ENCODE measurements around the gene BCL2.

Gene BCL2

DNA sequence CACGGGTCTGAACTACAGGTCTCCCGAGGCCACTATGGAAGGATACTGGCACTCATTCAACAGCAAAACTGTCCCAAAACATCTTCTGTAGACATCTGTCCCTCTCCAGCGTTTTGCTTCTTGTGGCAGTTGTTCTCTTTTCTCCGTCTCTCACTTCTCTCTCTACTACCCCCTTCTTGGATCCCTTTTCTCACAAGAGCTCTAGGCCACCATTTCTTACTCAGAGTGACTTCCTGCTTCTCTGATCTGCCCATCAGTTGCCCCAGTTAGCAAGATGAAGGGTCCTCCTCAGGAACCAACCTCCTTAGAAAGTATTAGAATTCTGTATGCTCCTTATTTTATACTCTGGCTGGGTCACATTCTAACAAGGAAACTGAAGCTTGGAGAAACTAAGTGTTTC lies 32.6 kb downstream of the BCL2 start:
- ATAC-seq (no peak), DNase-seq (no peak)

DNA sequence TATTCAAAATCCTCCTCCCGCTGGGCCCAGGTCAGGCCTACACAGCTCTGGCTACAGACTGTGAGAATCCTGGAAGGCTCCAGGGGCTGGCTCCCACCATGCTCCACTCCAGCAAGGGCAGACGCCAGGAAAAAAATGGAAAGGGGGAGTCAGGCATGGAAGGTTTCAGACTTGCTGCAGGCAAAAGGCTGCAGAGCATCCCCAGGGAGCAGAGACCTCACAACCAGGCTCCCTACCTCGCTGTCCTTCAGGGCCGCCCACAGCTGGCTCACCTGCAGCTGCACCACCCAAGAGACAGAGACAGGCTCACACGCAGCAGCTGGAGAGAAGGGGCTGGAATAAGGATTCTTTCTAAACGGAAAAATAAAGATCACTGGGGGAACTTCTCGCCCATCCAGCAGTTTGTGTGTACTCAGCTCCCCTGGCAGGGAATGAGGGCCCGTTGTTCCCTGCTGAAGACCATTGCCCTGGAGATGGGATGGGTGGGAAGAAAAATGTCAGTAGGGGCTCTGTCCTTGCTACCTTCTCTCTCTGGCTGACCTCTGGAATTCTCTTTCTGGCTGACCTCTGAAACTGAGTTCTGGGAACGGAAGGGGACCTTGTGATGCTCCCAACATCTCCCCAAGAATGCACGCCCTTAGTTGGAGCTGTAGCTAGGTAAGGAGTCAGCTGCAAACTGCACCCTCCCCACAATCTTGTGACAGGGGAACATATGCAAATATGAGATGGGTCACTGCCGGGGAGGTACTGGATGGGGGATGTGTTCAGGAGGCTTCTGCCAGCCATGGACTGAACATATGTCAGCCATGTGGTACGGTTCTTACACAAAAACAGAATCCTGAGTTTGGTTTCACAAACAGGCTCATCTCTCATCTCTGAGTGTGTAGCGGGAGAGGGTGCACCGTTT lies 34.5 kb downstream of the BCL2 start:
- peak; percentile 62 for ATAC-seq
- DNase-seq, result no peak

DNA sequence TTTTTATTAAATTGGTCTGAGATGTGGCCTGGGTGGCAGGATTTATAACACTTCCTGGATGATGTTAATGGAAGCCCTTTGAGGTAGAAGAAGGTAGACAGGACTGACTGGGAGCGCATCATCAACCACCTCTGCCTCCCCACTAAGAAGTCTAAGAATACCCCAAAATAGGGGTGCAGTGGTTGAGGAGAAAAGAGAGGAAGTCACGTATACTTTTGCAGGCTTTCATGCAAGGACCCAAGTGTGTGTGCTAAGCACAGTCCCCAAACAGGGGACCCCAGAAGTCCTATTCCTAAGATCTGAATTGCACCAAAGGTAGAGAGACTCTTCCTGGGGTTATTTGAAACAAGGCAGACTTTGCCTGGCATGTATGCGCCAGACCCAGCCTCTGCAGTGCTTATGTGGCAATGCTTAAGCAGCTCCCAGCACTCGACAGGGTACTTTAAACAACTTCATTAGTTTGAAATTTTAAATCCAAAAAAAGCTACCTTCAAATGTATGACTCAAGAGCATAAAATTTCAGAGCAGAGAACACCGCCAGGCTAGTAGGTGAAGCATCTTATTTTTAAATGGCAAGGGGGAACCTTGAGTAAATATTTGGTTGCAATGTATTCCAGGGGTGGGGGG lies 35.3 kb downstream of the BCL2 start:
- ATAC-seq (no peak), DNase-seq (no peak)

- no peak for DNase-seq
- ATAC-seq, result no peak
These were observed 36.1 kb downstream of the BCL2 start for GRCh38 chr18:63283305-63284094.

- no peak for ATAC-seq
- no peak for DNase-seq
These were observed 36.8 kb downstream of the BCL2 start for GRCh38 chr18:63282793-63283192.

GRCh38 chr18:63273222-63273927 lies 46.2 kb downstream of the BCL2 start:
- peak; percentile 52 for ATAC-seq
- DNase-seq, result no peak

- no peak for ATAC-seq
These were observed 46.9 kb downstream of the BCL2 start for GRCh38 chr18:63272638-63273037.

DNA sequence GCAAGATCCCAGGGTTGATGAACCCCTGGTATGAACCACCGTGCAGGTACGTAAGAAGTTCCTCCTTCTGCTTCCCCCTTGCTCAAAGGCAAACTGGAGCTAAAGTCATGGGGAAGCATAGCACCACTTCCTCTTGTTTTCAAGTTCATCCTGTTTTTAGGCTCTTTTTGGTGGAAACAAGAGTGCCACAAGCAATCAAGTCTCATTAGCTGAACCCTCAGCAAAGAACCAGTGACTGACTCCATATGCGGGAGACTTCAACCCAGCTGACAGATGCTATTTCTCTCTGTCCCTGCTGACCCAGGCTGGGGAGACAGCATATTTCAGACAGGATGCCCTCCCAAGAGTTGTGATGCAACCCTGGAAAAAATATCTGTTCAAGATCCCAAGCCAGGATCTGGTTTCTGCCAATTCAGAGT lies 47.7 kb downstream of the BCL2 start:
- ATAC-seq (no peak), DNase-seq (no peak)

More at GRCh38 chr18:63272638-63273037, 46.9 kb downstream of the BCL2 start:
- no peak for DNase-seq

- DNase-seq, result no peak
- no peak for ATAC-seq
These were observed 48.4 kb downstream of the BCL2 start for GRCh38 chr18:63271148-63271547.

DNA sequence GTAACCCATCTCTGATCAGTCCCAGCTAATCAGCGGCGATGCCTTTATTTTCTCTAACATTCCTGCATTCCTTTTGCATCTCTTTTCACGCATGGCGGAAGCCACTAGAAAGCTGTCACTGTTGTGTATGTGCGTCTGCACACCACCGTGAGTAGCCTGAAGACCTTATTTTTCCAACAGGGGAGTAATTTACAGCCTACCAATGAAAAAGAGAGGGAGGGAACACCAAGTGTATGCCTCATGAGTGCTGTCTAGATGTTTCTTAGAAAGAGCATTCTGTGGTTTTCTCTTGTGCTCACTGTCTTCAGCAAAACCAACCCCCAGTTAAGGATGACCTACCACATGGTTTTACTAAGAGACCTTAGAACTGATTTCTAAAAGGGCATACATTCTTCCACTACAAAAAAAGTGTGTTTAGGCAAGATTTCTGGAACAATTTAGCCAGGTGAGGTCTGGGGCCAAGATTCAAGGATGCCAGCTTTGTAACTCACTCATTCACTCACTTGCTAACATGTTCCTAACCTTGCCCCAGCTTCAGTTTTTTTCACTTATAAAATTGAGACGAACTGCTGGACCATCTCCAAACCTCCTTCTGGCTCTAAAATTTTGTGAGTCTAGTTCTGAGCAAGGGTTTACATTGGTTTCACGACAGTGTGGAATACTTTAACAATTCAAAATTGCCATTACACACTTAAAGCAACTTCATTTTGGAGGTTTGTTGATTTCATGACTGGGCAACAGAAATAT lies 51.4 kb downstream of the BCL2 start:
- no peak for DNase-seq
- ATAC-seq, result peak; percentile 94

DNA sequence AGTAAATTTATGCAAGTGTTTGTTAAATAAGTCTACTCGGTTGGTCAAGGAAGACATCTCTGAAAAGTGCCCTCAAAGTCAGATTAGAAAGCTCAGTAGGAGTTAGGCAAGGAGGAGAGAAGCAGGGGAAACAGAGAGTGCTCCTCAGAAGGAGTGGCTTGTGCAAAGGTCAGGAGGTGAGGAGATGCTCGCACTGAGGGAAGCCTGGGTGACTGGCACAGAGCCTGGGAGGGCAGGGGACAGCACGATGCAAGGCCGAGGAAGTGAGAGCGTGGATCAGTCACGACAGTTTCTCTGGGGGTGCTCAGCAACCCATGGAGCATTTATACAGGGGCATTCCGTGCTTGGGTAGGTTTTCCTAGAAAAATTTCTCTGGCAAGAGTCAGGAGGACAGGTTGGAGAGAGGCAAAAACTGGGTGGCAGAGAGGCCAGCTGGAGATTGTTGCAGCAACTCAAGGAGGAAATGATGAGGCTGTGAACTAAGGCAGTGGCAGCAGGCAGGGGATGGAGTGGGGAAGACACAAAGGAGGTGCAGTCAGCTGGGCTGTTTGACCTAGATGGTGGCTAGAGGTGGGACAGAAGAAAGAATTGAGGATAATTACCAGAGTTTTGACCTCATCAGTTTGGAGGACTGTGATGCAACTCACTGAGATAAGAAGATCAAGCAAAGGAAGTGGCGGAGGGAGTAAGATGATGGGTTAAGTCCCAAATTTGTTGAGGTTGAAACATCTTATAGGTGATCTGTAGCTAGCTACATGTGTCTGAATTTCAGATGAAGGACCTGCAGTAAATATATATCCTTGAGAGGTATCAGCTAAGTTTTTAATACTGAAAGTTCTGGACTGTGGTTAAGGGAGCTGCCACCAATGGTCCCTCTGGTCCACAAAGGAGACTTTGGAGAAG lies 52.4 kb downstream of the BCL2 start:
- DNase-seq (peak; percentile 27), ATAC-seq (peak; percentile 75)

DNA sequence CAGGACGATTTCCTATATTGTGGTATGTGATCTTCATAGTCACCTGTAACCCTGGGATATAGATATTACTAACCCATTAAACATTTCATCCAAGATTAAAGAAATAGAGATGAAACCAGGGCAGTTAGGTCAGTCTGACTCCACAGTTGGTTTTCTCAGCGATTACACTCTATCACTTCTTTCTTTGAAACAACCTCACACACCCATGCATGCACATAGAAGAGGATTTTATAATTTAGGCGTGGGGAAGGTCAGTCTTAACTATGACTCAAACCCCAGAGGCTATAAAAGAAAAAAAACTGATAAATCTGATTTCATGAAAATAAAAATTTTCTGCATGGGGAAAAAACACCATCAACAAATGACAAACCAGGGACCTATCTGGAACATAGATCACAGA lies 54.2 kb downstream of the BCL2 start:
- ATAC-seq (no peak), DNase-seq (no peak)

GRCh38 chr18:63264871-63265270 lies 54.7 kb downstream of the BCL2 start:
- ATAC-seq, result no peak
- DNase-seq, result no peak

GRCh38 chr18:63263444-63263843 lies 56.1 kb downstream of the BCL2 start:
- ATAC-seq, result no peak
- no peak for DNase-seq

GRCh38 chr18:63262369-63263335 lies 56.9 kb downstream of the BCL2 start:
- ATAC-seq, result no peak
- no peak for DNase-seq

GRCh38 chr18:63261029-63261428 lies 58.5 kb downstream of the BCL2 start:
- no peak for DNase-seq
- no peak for ATAC-seq

DNA sequence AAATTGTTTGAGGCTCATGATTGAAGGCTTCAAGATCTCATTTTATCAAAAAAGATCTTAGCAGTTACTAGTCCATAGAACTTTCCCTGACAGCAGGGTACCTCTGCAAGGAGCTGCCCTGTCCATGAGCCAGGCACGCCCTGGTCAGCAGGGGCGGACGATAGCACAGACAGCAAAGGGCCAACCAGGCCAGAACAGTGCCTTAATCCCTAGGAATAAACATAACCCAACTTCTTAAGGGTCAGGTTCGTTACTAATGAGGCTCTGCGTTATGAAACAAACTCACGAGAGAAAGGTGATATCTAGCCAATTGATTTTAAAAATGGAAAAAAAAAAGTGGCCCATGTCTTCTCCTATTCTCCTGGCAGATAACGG lies 59.2 kb downstream of the BCL2 start:
- DNase-seq (no peak), ATAC-seq (no peak)

- no peak for ATAC-seq
- no peak for DNase-seq
These were observed 59.8 kb downstream of the BCL2 start for GRCh38 chr18:63259567-63260379.

All from stimulated activated naive CD8-positive, alpha-beta T cell treated with anti-CD3 and anti-CD28 coated beads, Interleukin-15, Interleukin-2, amounts not matched to agents 100 U/mL and 50 U/mL, for 24 hours (primary cell).